Measurements from ENCODE around the gene GPC3.
"Not testable (repeated sequence)": the region's sequence is repeated elsewhere in the genome, so short reads cannot be mapped to it uniquely, and the experiment has no call there.

The GPC3 gene

GRCh38 chrX:133985164-133985966 lies at the start of gene GPC3:
GPC3 (minus strand) TSS chrX:133985594.
- peak; percentile 50 for DNase-seq

GRCh38 chrX:134032441-134032840 lies 47.0 kb upstream of the GPC3 start:
- DNase-seq, result no peak

GRCh38 chrX:134026565-134027311 lies 41.3 kb upstream of the GPC3 start:
- peak; percentile 75 for DNase-seq

- DNase-seq, result no peak
Observed at GRCh38 chrX:134025986-134026545, 40.7 kb upstream of the GPC3 start.

GRCh38 chrX:134024686-134025377 lies 39.4 kb upstream of the GPC3 start:
- DNase-seq, result no peak

GRCh38 chrX:134023851-134024281 lies 38.5 kb upstream of the GPC3 start:
- DNase-seq, result no peak

- DNase-seq, result peak; percentile 34
Observed at GRCh38 chrX:134020910-134021309, 35.5 kb upstream of the GPC3 start.

- no peak for DNase-seq
Observed at GRCh38 chrX:134019567-134020206, 34.3 kb upstream of the GPC3 start.

GRCh38 chrX:134016309-134016708 lies 30.9 kb upstream of the GPC3 start:
- DNase-seq, result not testable (repeated sequence)

GRCh38 chrX:134015510-134015909 lies 30.1 kb upstream of the GPC3 start:
- not testable (repeated sequence) for DNase-seq

GRCh38 chrX:134013524-134013923 lies 28.1 kb upstream of the GPC3 start:
- DNase-seq, result no peak

- no peak for DNase-seq
Observed at GRCh38 chrX:134013092-134013497, 27.7 kb upstream of the GPC3 start.

GRCh38 chrX:134010690-134011089 lies 25.3 kb upstream of the GPC3 start:
- DNase-seq, result peak; percentile 40

GRCh38 chrX:134007716-134008115 lies 22.3 kb upstream of the GPC3 start:
- DNase-seq, result no peak

- peak; percentile 46 for DNase-seq
Observed at GRCh38 chrX:134006484-134007161, 21.2 kb upstream of the GPC3 start.

- no peak for DNase-seq
Observed at GRCh38 chrX:134004084-134004483, 18.7 kb upstream of the GPC3 start.

- DNase-seq, result no peak
Observed at GRCh38 chrX:134002921-134003615, 17.7 kb upstream of the GPC3 start.

- DNase-seq, result no peak
Observed at GRCh38 chrX:134000260-134001245, 15.2 kb upstream of the GPC3 start.

GRCh38 chrX:133999031-133999705 lies 13.8 kb upstream of the GPC3 start:
- no peak for DNase-seq

GRCh38 chrX:133995759-133996158 lies 10.4 kb upstream of the GPC3 start:
- DNase-seq, result no peak
